Neural cell (in vitro differentiated cells): ENCODE measurements around the gene RSKR. TPM values are rescaled to one million over a fixed set of nuclear protein-coding genes. Genes with fewer than 3 reads are reported as not detected.

Experiments
- H2AFZ ChIP-seq: fragments of 200-600, 300-800 bp; sonication (generic), shearing (Covaris generic); 2 replicates; pipeline ENCODE4 v1.6.0; 2014; ENCODE audit warnings: low read depth, mild to moderate bottlenecking, antibody characterized with exemption, low read length, moderate library complexity
- H3F3A ChIP-seq: fragments of 200-600 bp; shearing (Covaris generic); 2 replicates; pipeline ENCODE4 v1.6.1; 2016; ENCODE audit warnings: mild to moderate bottlenecking, moderate library complexity, mixed read lengths, antibody characterized with exemption, low read length; ENCODE audit not compliant: insufficient read depth, poor library complexity, severe bottlenecking
- H3K27ac ChIP-seq: fragments of 200-600, 300-800 bp; sonication (generic), shearing (Covaris generic); 2 replicates; pipeline ENCODE4 v1.5.1; 2014; ENCODE audit warnings: mild to moderate bottlenecking, low read length, moderate library complexity
- H3K27me3 ChIP-seq: fragments of 300-800, 200-600 bp; sonication (generic), shearing (Covaris generic); 2 replicates; pipeline ENCODE4 v1.6.0; 2014; ENCODE audit warnings: mild to moderate bottlenecking, low read depth, low read length, moderate library complexity; ENCODE audit not compliant: insufficient read depth
- H3K36me3 ChIP-seq: fragments of 300-800, 200-600 bp; sonication (generic), shearing (Covaris generic); 2 replicates; pipeline ENCODE4 v1.5.1; 2014; ENCODE audit warnings: mild to moderate bottlenecking, antibody characterized with exemption, low read length, moderate library complexity; ENCODE audit not compliant: insufficient read depth
- H3K4me2 ChIP-seq: fragments of 300-800, 200-600 bp; sonication (generic), shearing (Covaris generic); 2 replicates; pipeline ENCODE4 v1.6.0; 2014; ENCODE audit warnings: mild to moderate bottlenecking, low read length
- H3K4me3 ChIP-seq: fragments of 300-800, 200-600 bp; sonication (generic), shearing (Covaris generic); 2 replicates; pipeline ENCODE4 v1.5.1; 2014; ENCODE audit warnings: mild to moderate bottlenecking, low read length, moderate library complexity
- H3K79me2 ChIP-seq: fragments of 200-600 bp; shearing (Covaris generic); replicated peaks from 2 replicates; pipeline ENCODE4 v1.6.0; 2014; ENCODE audit warnings: mild to moderate bottlenecking, low read length, moderate library complexity; ENCODE audit not compliant: insufficient read depth
- H3K9ac ChIP-seq: fragments of 300-800, 200-600 bp; sonication (generic), shearing (Covaris generic); 2 replicates; pipeline ENCODE4 v1.6.1; 2016; ENCODE audit warnings: mild to moderate bottlenecking, low read length, mixed read lengths
- H3K9me2 ChIP-seq: fragments of 200-600 bp; shearing (Covaris generic); 2 replicates; pipeline ENCODE4 v1.6.1; 2016; ENCODE audit warnings: mild to moderate bottlenecking, low read length, mixed read lengths; ENCODE audit not compliant: insufficient read depth
- H3K9me3 ChIP-seq: fragments of 200-600, 300-800 bp; sonication (generic), shearing (Covaris generic); 2 replicates; pipeline ENCODE4 v1.6.1; 2016; ENCODE audit warnings: mild to moderate bottlenecking, mixed run types, low read length, moderate library complexity, mixed read lengths
- H4K20me1 ChIP-seq: fragments of 200-600 bp; shearing (Covaris generic); 2 replicates; pipeline ENCODE4 v1.6.1; 2016; ENCODE audit warnings: mild to moderate bottlenecking, mixed run types; ENCODE audit not compliant: insufficient read depth
- EP300 ChIP-seq: fragments of 450-650 bp; conservative IDR thresholded peaks from 2 replicates; pipeline ENCODE4 v1.6.1; 2014; ENCODE audit warnings: antibody characterized with exemption, mild to moderate bottlenecking, moderate library complexity; ENCODE audit not compliant: poor library complexity, severe bottlenecking
- EZH2 ChIP-seq: fragments of 200-600, 300-800 bp; shearing (Covaris generic), sonication (generic); IDR thresholded peaks from 2 replicates; pipeline ENCODE4 v1.6.1; 2014; ENCODE audit warnings: antibody characterized with exemption, low read length, borderline replicate concordance, mild to moderate bottlenecking; ENCODE audit not compliant: insufficient read depth, poor library complexity, severe bottlenecking
- MXI1 ChIP-seq: fragments of 450-650 bp; conservative IDR thresholded peaks from 2 replicates; pipeline ENCODE4 v1.6.1; 2014; ENCODE audit warnings: antibody characterized with exemption, mild to moderate bottlenecking; ENCODE audit not compliant: poor library complexity, severe bottlenecking
- POLR2AphosphoS5 ChIP-seq: IDR thresholded peaks from 2 replicates; pipeline ENCODE4 v1.6.1; 2012
- RAD21 ChIP-seq: fragments of 450-650 bp; conservative IDR thresholded peaks from 2 replicates; pipeline ENCODE4 v1.6.1; 2014; ENCODE audit warnings: antibody characterized with exemption, mild to moderate bottlenecking, moderate library complexity
- REST ChIP-seq: IDR thresholded peaks from 2 replicates; pipeline ENCODE4 v1.6.1; 2012; ENCODE audit warnings: borderline replicate concordance
- SMC3 ChIP-seq: fragments of 450-650 bp; conservative IDR thresholded peaks from 2 replicates; pipeline ENCODE4 v1.6.1; 2014; ENCODE audit warnings: antibody characterized with exemption, mild to moderate bottlenecking, moderate library complexity; ENCODE audit not compliant: poor library complexity
- TAF1 ChIP-seq: IDR thresholded peaks from 2 replicates; pipeline ENCODE4 v1.6.1; 2012; ENCODE audit warnings: low read depth
- polyA plus RNA-seq: library from polyadenylated mRNA; depleted of rRNA; stranded (reverse); fragments of >200 nt; gene quantifications from 2 replicates; pipeline ENCODE4 v1.2.3, GENCODE V29; 2014
- TF ChIP-seq, protein P1 (sequence below): fragments of 450-650 bp; IDR thresholded peaks from 2 replicates; pipeline ENCODE4 v1.5.1; 2014; ENCODE audit warnings: antibody characterized with exemption, mild to moderate bottlenecking, moderate library complexity; ENCODE audit not compliant: poor library complexity, severe bottlenecking

The RSKR gene
- polyA plus RNA-seq, 1 donor from 2014 or later, result 47.5 TPM

DNA sequence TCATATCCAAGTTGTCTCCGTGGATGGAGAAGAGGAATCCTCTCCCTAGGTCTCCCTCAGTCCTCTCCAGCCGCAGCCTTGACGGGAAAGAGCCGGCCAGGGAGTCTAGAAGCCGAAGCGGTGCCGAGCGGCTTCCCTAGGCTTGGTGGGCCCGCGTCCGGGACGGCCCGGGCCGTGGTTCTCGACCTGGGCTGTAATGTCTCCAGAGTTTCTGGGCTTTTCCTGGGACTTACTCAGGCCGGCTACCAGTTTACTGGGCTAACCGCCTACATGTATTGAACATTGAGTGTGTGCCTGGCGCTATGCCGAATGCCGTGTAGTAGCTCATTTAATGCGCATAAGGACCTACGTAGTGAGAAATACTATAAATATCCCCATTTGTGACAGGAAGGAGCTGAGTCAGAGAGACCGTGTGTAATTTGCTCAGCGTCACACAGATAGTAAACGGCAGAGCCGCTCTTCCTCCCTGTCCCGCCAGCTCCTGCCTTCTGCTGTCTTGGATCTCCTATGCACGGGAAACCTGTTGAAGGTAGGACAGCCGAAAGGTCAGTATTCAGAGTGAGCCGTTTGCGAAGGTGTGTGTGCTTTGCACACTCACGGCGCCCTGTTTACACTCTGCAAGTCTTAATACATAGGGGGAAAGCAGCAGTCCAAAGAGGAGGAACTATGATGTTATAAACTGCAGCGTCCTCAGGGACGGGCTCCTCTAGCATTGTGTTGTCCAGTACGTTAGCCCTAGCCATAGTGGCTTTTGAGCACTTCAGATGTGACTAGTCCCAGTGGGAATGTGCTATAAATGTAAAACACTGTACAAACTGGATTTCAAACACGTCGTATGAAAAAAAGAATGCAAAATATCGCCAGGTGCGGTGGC lies 14.4 kb downstream of the RSKR start:
- H4K20me1 ChIP-seq, result no peaks in the 10 kb centered on the region
- H3K27me3 ChIP-seq, result no peaks in the 10 kb centered on the region
- H3K4me2 ChIP-seq, result peak overlapping the region; percentile 63
- H3K4me3 ChIP-seq, result peak overlapping the region; percentile 71
- H3K9ac ChIP-seq, result peak overlapping the region; percentile 61
- no peak for TF ChIP-seq SMC3
- TF ChIP-seq, protein P1, sequence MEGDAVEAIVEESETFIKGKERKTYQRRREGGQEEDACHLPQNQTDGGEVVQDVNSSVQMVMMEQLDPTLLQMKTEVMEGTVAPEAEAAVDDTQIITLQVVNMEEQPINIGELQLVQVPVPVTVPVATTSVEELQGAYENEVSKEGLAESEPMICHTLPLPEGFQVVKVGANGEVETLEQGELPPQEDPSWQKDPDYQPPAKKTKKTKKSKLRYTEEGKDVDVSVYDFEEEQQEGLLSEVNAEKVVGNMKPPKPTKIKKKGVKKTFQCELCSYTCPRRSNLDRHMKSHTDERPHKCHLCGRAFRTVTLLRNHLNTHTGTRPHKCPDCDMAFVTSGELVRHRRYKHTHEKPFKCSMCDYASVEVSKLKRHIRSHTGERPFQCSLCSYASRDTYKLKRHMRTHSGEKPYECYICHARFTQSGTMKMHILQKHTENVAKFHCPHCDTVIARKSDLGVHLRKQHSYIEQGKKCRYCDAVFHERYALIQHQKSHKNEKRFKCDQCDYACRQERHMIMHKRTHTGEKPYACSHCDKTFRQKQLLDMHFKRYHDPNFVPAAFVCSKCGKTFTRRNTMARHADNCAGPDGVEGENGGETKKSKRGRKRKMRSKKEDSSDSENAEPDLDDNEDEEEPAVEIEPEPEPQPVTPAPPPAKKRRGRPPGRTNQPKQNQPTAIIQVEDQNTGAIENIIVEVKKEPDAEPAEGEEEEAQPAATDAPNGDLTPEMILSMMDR, result no peak
- TF ChIP-seq RAD21, result no peak
- TF ChIP-seq TAF1, result no peak
- TF ChIP-seq MXI1, result no peak
- TF ChIP-seq REST, result no peak
- TF ChIP-seq POLR2AphosphoS5, result no peak
- no peak for TF ChIP-seq EZH2
- TF ChIP-seq EP300, result no peak
- no peaks in the 10 kb centered on the region for H3K36me3 ChIP-seq
- no peaks in the 10 kb centered on the region for H3K79me2 ChIP-seq
- H3K27ac ChIP-seq, result no peak overlapping the region
- no peaks in the 10 kb centered on the region for H3K9me3 ChIP-seq
- no peaks in the 10 kb centered on the region for H3K9me2 ChIP-seq
- H3F3A ChIP-seq, result no peaks in the 10 kb centered on the region
- H2AFZ ChIP-seq, result peak overlapping the region; percentile 25

- Histone ChIP-seq H4K20me1 (no peaks in the 10 kb centered on the region), H3K27ac (no peak within 1 kb of the TSS), H3K9ac (peak within 1 kb of the TSS; percentile 61), H3K4me2 (peak within 1 kb of the TSS; percentile 63), H2AFZ (peak within 1 kb of the TSS; percentile 25), H3K4me3 (peak within 1 kb of the TSS; percentile 71), H3F3A (no peaks in the 10 kb centered on the region), H3K36me3 (no peaks in the 10 kb centered on the region), H3K79me2 (no peaks in the 10 kb centered on the region), H3K9me3 (no peaks in the 10 kb centered on the region), H3K27me3 (no peaks in the 10 kb centered on the region), H3K9me2 (no peaks in the 10 kb centered on the region)
- no peak for TF ChIP-seq EZH2
- peak; percentile 21 for TF ChIP-seq RAD21
- no peak for TF ChIP-seq EP300
- TF ChIP-seq REST, result no peak
- TF ChIP-seq, protein P1, result no peak
- TF ChIP-seq MXI1, result peak; percentile 96
- no peak for TF ChIP-seq TAF1
- TF ChIP-seq SMC3, result peak; percentile 25
- peak; percentile 27 for TF ChIP-seq POLR2AphosphoS5
These were observed 15.1 kb downstream of the RSKR start, which contains the start of gene SPAG5 for GRCh38 chr17:28598799-28599310. Gene SPAG5 (minus strand): TSS chr17:28599025. CDS start chr17:28598946, 79 bp downstream.
